Measurements from ENCODE around the gene UNC80. TPM values are rescaled to one million over a fixed set of nuclear protein-coding genes. Genes with fewer than 3 reads are reported as not detected.

UNC80 gene
- total and polyA plus RNA-seq, 8 donors = 0.69 to 4.8 (median 1.9) TPM

DNA sequence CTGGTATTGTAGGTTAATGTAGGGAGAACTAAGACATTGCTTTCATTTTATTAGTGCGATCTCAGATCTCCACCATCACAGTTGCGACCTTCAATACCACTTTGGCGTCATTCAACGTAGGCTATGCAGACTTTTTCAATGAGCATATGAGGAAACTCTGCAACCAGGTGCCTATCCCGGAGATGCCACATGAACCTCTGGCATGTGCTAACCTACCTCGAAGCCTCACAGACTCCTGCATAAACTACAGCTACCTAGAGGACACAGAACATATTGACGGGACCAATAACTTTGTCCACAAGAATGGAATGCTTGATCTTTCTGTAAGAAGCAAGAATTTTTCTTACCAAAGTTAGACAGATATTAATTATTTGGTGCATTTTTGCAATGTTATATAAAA lies 47.3 kb downstream of the UNC80 start:
- Histone ChIP-seq H3K27me3 (no peaks in the 10 kb centered on the region), H3K4me1 (no peaks in the 10 kb centered on the region), H3K9me3 (no peaks in the 10 kb centered on the region), H3K36me3 (no peaks in the 10 kb centered on the region), H3K27ac (no peak overlapping the region), H3K4me3 (no peak overlapping the region)
- ATAC-seq (no peak), FAIRE-seq (no peak), DNase-seq (no peak)
- WGBS, 2 donors = 95 to 96% methylated on average over 7 of the region's 7 CpGs
- intact Hi-C loops (cut with DNase I) = no loop called here
- TF ChIP-seq, protein P1, sequence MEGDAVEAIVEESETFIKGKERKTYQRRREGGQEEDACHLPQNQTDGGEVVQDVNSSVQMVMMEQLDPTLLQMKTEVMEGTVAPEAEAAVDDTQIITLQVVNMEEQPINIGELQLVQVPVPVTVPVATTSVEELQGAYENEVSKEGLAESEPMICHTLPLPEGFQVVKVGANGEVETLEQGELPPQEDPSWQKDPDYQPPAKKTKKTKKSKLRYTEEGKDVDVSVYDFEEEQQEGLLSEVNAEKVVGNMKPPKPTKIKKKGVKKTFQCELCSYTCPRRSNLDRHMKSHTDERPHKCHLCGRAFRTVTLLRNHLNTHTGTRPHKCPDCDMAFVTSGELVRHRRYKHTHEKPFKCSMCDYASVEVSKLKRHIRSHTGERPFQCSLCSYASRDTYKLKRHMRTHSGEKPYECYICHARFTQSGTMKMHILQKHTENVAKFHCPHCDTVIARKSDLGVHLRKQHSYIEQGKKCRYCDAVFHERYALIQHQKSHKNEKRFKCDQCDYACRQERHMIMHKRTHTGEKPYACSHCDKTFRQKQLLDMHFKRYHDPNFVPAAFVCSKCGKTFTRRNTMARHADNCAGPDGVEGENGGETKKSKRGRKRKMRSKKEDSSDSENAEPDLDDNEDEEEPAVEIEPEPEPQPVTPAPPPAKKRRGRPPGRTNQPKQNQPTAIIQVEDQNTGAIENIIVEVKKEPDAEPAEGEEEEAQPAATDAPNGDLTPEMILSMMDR (IDR thresholded peaks at IDR 0.05) = no peak

DNA sequence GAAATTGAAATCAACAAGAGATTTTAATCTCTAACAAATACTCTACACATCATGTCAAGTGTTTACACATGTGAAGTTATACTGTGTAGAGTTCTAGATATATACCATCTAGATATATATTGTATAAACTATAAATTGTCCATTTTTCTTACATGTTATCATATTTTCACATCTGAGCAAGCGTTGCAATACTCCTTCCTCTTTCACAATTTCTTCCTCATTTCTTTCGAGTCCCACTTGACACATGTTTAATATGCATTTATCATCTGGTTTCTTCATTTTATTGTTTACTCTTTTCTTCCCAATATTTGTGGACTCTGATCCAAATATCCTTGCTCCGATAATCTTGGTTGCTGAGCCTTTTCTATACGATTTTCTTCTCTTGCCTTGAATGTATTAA lies 50.2 kb downstream of the UNC80 start:
- no peaks in the 10 kb centered on the region for H3K36me3 ChIP-seq
- WGBS, 2 donors = 80 to 84% methylated on average over 4 of the region's 4 CpGs
- FAIRE-seq (no peak), DNase-seq (no peak), ATAC-seq (no peak)
- no peaks in the 10 kb centered on the region for H3K9me3 ChIP-seq
- TF ChIP-seq, protein P1 (IDR thresholded peaks at IDR 0.05) = no peak
- H3K4me3 ChIP-seq = no peak overlapping the region
- intact Hi-C loops (cut with DNase I) = no loop called here
- H3K27me3 ChIP-seq = no peaks in the 10 kb centered on the region
- no peak overlapping the region for H3K27ac ChIP-seq
- H3K4me1 ChIP-seq = no peaks in the 10 kb centered on the region

DNA sequence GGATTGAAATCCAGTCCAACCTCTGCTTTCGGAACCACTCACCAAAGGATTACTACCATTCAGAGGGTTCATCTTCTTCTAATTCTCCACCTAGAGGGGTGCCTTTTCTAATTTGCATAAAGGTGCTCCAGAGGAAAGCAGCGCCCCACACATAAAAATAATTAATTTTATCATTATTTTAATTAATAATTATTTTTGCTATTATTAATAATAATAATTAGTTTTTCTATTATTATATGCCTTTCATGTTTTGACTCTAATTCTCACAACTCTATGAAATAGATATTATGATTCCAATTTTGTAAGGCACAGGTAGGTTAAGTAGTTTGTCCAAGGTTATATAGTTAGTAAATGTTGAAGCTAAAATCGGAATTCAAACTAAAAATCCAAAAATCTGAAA lies 51.9 kb downstream of the UNC80 start:
- no peaks in the 10 kb centered on the region for H3K4me1 ChIP-seq
- WGBS, 2 donors = 80 to 82% methylated on average over 3 of the region's 3 CpGs
- H3K27ac ChIP-seq = no peak overlapping the region
- H3K9me3 ChIP-seq = no peaks in the 10 kb centered on the region
- intact Hi-C loops (cut with DNase I) = no loop called here
- H3K36me3 ChIP-seq = no peaks in the 10 kb centered on the region
- ATAC-seq (no peak), FAIRE-seq (no peak), DNase-seq (no peak)
- no peak overlapping the region for H3K4me3 ChIP-seq
- H3K27me3 ChIP-seq = no peaks in the 10 kb centered on the region
- TF ChIP-seq, protein P1 (IDR thresholded peaks at IDR 0.05) = no peak

DNA sequence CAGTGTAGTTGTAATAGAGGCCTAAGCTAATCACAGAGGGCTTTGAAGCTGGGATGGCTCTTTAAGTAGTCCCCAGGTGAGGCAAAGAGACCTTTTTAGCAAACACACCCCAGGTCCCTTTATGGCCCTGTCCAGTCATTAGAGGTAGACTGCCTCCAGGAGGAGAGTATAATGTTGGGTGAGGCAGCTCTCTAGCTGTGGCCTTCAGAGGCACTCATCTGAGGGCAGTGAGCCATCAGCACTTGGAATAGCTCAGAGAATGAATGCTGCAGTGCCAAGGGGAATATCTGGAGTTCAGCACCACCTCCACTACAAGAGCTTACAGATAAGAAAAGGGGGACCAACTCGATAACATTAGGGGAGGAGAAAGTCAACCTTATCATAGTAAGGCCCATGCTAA lies 52.8 kb downstream of the UNC80 start:
- DNase-seq (no peak), FAIRE-seq (no peak), ATAC-seq (no peak)
- Histone ChIP-seq H3K4me3 (no peak overlapping the region), H3K4me1 (no peaks in the 10 kb centered on the region), H3K9me3 (no peaks in the 10 kb centered on the region), H3K27me3 (no peaks in the 10 kb centered on the region), H3K27ac (no peak overlapping the region), H3K36me3 (no peaks in the 10 kb centered on the region)
- TF ChIP-seq, protein P1 (IDR thresholded peaks at IDR 0.05) = no peak
- intact Hi-C loops (cut with DNase I) = no loop called here
- 48 to 68% methylated on average over 1 of the region's 1 CpG for WGBS, 2 donors

DNA sequence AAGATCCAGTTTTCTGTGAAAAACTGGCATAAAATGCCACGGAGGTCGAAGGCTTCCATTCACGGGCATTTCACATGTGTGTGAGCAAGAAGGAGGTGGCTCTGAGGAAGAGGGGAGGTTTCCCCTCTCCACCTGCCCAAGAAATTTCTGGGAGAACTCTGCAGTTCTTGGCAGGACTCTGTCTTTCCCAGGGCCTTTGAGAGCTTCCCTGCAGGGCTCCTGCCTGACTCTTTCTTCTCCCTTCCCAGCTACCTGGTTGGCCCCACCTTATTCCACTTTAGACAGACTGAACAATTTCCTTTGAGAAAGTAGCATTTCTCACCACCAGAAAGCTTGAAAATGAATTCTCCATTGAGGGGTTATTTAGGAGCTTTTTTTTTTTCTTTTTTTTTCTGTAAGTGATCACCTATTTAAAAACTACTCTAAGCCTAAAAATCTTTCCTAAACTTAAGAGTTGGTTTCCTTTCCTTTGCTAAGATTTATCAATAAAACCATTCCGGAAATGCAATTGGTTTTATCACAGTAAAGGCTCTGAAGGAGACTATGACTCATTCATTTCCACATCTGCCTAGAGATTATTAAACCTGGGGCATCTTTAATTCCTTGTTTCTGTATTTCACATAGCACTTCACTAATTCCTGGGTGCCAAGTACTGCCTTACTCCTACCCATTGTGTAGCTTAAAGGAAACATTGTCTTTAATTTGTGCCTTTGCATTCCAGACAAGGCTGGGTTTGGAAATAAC lies 59.3 kb downstream of the UNC80 start:
- no peaks in the 10 kb centered on the region for H3K4me1 ChIP-seq
- H3K36me3 ChIP-seq = no peaks in the 10 kb centered on the region
- DNase-seq (no peak), ATAC-seq (no peak), FAIRE-seq (no peak)
- WGBS, 2 donors = 86 to 95% methylated on average over 4 of the region's 4 CpGs
- H3K9me3 ChIP-seq = no peaks in the 10 kb centered on the region
- intact Hi-C loops (cut with DNase I) = no loop called here
- no peak overlapping the region for H3K4me3 ChIP-seq
- no peaks in the 10 kb centered on the region for H3K27me3 ChIP-seq
- TF ChIP-seq, protein P1 (IDR thresholded peaks at IDR 0.05) = no peak
- H3K27ac ChIP-seq = no peak overlapping the region

Data from pancreas (tissue), 10 donors.